Right lobe of liver (tissue), 4 donors: Measurements from ENCODE around the gene MYRIP.
"Not testable (repeated sequence)": the region's sequence is repeated elsewhere in the genome, so short reads cannot be mapped to it uniquely, and the experiment has no call there.

ENCODE experiments used
- CTCF ChIP-seq, 4 donors: fragments of 200-600 bp in 3 of 4; fragments of 450-650 bp in 1 of 4; IDR thresholded peaks; one replicate each; pipeline versions ENCODE4 v1.5.1 to v1.8.0; 2016 to 2022; ENCODE audit warnings: antibody characterized with exemption in 4 of 4, mild to moderate bottlenecking in 2 of 4
- POLR2A ChIP-seq: fragments of 450-650 bp; IDR thresholded peaks from one replicate; pipeline ENCODE4 v1.6.1; 2017; ENCODE audit warnings: antibody characterized with exemption, mild to moderate bottlenecking
- donor health status: DM: no; HTN: no; CAD: no.
- donor health status: DM: no; HTN: no; CAD: no.
- donor health status: DM: no; HTN: yes; CAD: no.

- TF ChIP-seq POLR2A; CTCF (IDR thresholded peaks at IDR 0.05): not testable (repeated sequence)
Observed at GRCh38 chr3:39802486-39802885, 6.9 kb upstream of the MYRIP start.
